ENCODE results near the gene LRFN2. TPM values are rescaled to one million over a fixed set of nuclear protein-coding genes. Genes with fewer than 3 reads are reported as not detected.

LRFN2 gene
- polyA plus RNA-seq, 1 donor (not counting 4 experiments of a cell fraction or from before 2014, with no cell fraction given) = not detected

- H3K9me3 ChIP-seq (ENCODE audit: control insufficient read depth, low read depth, low read length) = no peaks in the 10 kb centered on the region
- no peaks in the 10 kb centered on the region for H4K20me1 ChIP-seq (ENCODE audit: control insufficient read depth, extremely low read depth, insufficient read depth, low read length)
- no peaks in the 10 kb centered on the region for H3K27me3 ChIP-seq (ENCODE audit: control insufficient read depth, extremely low read depth, insufficient read depth, low read length)
- H3K4me1 ChIP-seq (ENCODE audit: control insufficient read depth, extremely low read depth, insufficient read depth, low read length) = no peaks in the 10 kb centered on the region
- no peak overlapping the region for H3K27ac ChIP-seq (ENCODE audit: control insufficient read depth, insufficient read depth, low read length)
- H3K36me3 ChIP-seq (ENCODE audit: control insufficient read depth in 2 of 2, extremely low read depth in 1 of 2, insufficient read depth in 2 of 2, low read length in 2 of 2) = no peaks in the 10 kb centered on the region
- H3K4me2 ChIP-seq (ENCODE audit: control insufficient read depth, extremely low read depth, insufficient read depth, low read depth, low read length) = no peak overlapping the region
- FAIRE-seq (no peak), DNase-seq (ENCODE audit: low read depth, low spot score) (no peak)
- no peak overlapping the region for H2AFZ ChIP-seq (ENCODE audit: control insufficient read depth, low read length)
- H3K9ac ChIP-seq (ENCODE audit: control insufficient read depth, extremely low read depth, insufficient read depth, low read length) = no peak overlapping the region
- H3K79me2 ChIP-seq (ENCODE audit: control insufficient read depth, insufficient read depth, low read length) = no peaks in the 10 kb centered on the region
- no peak overlapping the region for H3K4me3 ChIP-seq (ENCODE audit: control insufficient read depth in 2 of 3, extremely low read depth in 1 of 3, insufficient read depth in 2 of 3, low read depth in 1 of 3, low read length in 3 of 3)
- TF ChIP-seq EZH2 (IDR thresholded peaks at IDR 0.05; ENCODE audit: low read length) = no peak
- no peak for TF ChIP-seq CTCF (optimal IDR thresholded peaks at IDR 0.05 in 1 of 3, IDR thresholded peaks at IDR 0.05 in 1 of 3, conservative IDR thresholded peaks at IDR 0.05 in 1 of 3; ENCODE audit: extremely low read depth in 1 of 3, insufficient read depth in 2 of 3, low read length in 3 of 3)
- dilution Hi-C loops (cut with MboI; ENCODE audit: extremely low pct_ligation_motif_present, low sequenced_read_pairs) = no loop called here
- no peaks in the 10 kb centered on the region for H3K9me1 ChIP-seq (ENCODE audit: control insufficient read depth, extremely low read depth, insufficient read depth, low read length)
Observed at GRCh38 chr6:40389254-40389653, 197.9 kb downstream of the LRFN2 start.

GRCh38 chr6:40387871-40388264 is 199.3 kb downstream of the LRFN2 start:
- H3K9ac ChIP-seq (ENCODE audit: control insufficient read depth, extremely low read depth, insufficient read depth, low read length) = no peak overlapping the region
- dilution Hi-C loops (cut with MboI; ENCODE audit: extremely low pct_ligation_motif_present, low sequenced_read_pairs) = no loop called here
- no peaks in the 10 kb centered on the region for H3K9me3 ChIP-seq (ENCODE audit: control insufficient read depth, low read depth, low read length)
- no peak overlapping the region for H3K27ac ChIP-seq (ENCODE audit: control insufficient read depth, insufficient read depth, low read length)
- no peaks in the 10 kb centered on the region for H3K27me3 ChIP-seq (ENCODE audit: control insufficient read depth, extremely low read depth, insufficient read depth, low read length)
- H3K4me1 ChIP-seq (ENCODE audit: control insufficient read depth, extremely low read depth, insufficient read depth, low read length) = no peaks in the 10 kb centered on the region
- no peak overlapping the region for H2AFZ ChIP-seq (ENCODE audit: control insufficient read depth, low read length)
- FAIRE-seq (no peak), DNase-seq (ENCODE audit: low read depth, low spot score) (no peak)
- H3K4me3 ChIP-seq (ENCODE audit: control insufficient read depth in 2 of 3, extremely low read depth in 1 of 3, insufficient read depth in 2 of 3, low read depth in 1 of 3, low read length in 3 of 3) = no peak overlapping the region
- H3K79me2 ChIP-seq (ENCODE audit: control insufficient read depth, insufficient read depth, low read length) = no peaks in the 10 kb centered on the region
- no peaks in the 10 kb centered on the region for H3K36me3 ChIP-seq (ENCODE audit: control insufficient read depth in 2 of 2, extremely low read depth in 1 of 2, insufficient read depth in 2 of 2, low read length in 2 of 2)
- no peaks in the 10 kb centered on the region for H3K9me1 ChIP-seq (ENCODE audit: control insufficient read depth, extremely low read depth, insufficient read depth, low read length)
- H3K4me2 ChIP-seq (ENCODE audit: control insufficient read depth, extremely low read depth, insufficient read depth, low read depth, low read length) = no peak overlapping the region
- H4K20me1 ChIP-seq (ENCODE audit: control insufficient read depth, extremely low read depth, insufficient read depth, low read length) = no peaks in the 10 kb centered on the region
- TF ChIP-seq CTCF (optimal IDR thresholded peaks at IDR 0.05 in 1 of 3, IDR thresholded peaks at IDR 0.05 in 1 of 3, conservative IDR thresholded peaks at IDR 0.05 in 1 of 3; ENCODE audit: extremely low read depth in 1 of 3, insufficient read depth in 2 of 3, low read length in 3 of 3) (no peak), EZH2 (IDR thresholded peaks at IDR 0.05; ENCODE audit: low read length) (no peak)
